ENCODE results near the gene TMOD3.
"Not testable (repeated sequence)": the region's sequence is repeated elsewhere in the genome, so short reads cannot be mapped to it uniquely, and the experiment has no call there.

TMOD3 gene

GRCh38 chr15:51864408-51865056 is 35.1 kb downstream of the TMOD3 start:
- no peak for DNase-seq (ENCODE audit: low read depth, low spot score)

GRCh38 chr15:51865317-51865716 is 35.9 kb downstream of the TMOD3 start:
- no peak for DNase-seq (ENCODE audit: low read depth, low spot score)

GRCh38 chr15:51866161-51866560 is 36.7 kb downstream of the TMOD3 start:
- DNase-seq (ENCODE audit: low read depth, low spot score) = no peak

GRCh38 chr15:51866751-51867150 is 37.3 kb downstream of the TMOD3 start:
- DNase-seq (ENCODE audit: low read depth, low spot score) = no peak

- DNase-seq (ENCODE audit: low read depth, low spot score) = no peak
Observed at GRCh38 chr15:51869060-51869421, 39.6 kb downstream of the TMOD3 start.

- DNase-seq (ENCODE audit: low read depth, low spot score) = no peak
Observed at GRCh38 chr15:51870774-51871173, 41.3 kb downstream of the TMOD3 start.

- peak; percentile 82 for DNase-seq (ENCODE audit: low read depth, low spot score)
Observed at GRCh38 chr15:51874751-51875644, 45.5 kb downstream of the TMOD3 start.

- no peak for DNase-seq (ENCODE audit: low read depth, low spot score)
Observed at GRCh38 chr15:51876169-51876568, 46.7 kb downstream of the TMOD3 start.

- no peak for DNase-seq (ENCODE audit: low read depth, low spot score)
Observed at GRCh38 chr15:51878446-51879386, 49.3 kb downstream of the TMOD3 start.

GRCh38 chr15:51879555-51879954 is 50.1 kb downstream of the TMOD3 start:
- DNase-seq (ENCODE audit: low read depth, low spot score) = no peak

GRCh38 chr15:51883271-51883837 is 53.9 kb downstream of the TMOD3 start:
- DNase-seq (ENCODE audit: low read depth, low spot score) = no peak

GRCh38 chr15:51884041-51884440 is 54.6 kb downstream of the TMOD3 start:
- DNase-seq (ENCODE audit: low read depth, low spot score) = no peak

GRCh38 chr15:51884517-51885236 is 55.2 kb downstream of the TMOD3 start:
- no peak for DNase-seq (ENCODE audit: low read depth, low spot score)

GRCh38 chr15:51885758-51886157 is 56.3 kb downstream of the TMOD3 start:
- not testable (repeated sequence) for DNase-seq (ENCODE audit: low read depth, low spot score)

- DNase-seq (ENCODE audit: low read depth, low spot score) = no peak
Observed at GRCh38 chr15:51887887-51888592, 58.6 kb downstream of the TMOD3 start.

GRCh38 chr15:51888593-51889195 is 59.2 kb downstream of the TMOD3 start:
- DNase-seq (ENCODE audit: low read depth, low spot score) = no peak

- DNase-seq (ENCODE audit: low read depth, low spot score) = no peak
Observed at GRCh38 chr15:51889486-51889885, 60.0 kb downstream of the TMOD3 start.

GRCh38 chr15:51904421-51904820 is 75.0 kb downstream of the TMOD3 start:
- no peak for DNase-seq (ENCODE audit: low read depth, low spot score)

- DNase-seq (ENCODE audit: low read depth, low spot score) = no peak
Observed at GRCh38 chr15:51904931-51905330, 75.5 kb downstream of the TMOD3 start.

Data from brain pericyte (primary cell).